GM19043 (cell line): Measurements from ENCODE around the gene GLB1L.
A peak's percentile ranks its signal among the peaks of the same experiment; 100 is the strongest.
"Not testable (repeated sequence)": the region's sequence is repeated elsewhere in the genome, so short reads cannot be mapped to it uniquely, and the experiment has no call there.

Source experiments
- ATAC-seq: cut with Tn5 transposase; IDR thresholded peaks from one replicate; pipeline ENCODE4 v1.9.1; 2021; ENCODE audit warnings: low read depth; ENCODE audit not compliant: unreplicated experiment

Gene GLB1L

DNA sequence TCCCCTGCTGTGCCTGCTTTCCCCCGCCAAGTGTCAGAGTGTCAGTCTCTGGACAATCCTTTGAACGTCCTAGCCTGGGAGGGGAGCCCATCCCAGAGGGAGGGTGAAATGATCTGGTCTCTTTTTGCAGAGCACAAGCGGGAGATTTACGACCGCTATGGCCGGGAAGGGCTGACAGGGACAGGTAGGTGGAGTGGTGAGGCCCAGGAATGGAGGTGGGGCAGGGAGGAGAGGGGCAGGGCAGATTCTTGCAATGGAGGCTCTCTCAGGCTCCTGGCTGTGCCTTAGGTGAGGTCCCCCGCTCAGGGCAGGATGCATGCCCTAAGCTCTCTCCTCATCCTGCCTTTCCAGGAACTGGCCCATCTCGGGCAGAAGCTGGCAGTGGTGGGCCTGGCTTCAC is 36.3 kb upstream of the GLB1L start:
- ATAC-seq: no peak

DNA sequence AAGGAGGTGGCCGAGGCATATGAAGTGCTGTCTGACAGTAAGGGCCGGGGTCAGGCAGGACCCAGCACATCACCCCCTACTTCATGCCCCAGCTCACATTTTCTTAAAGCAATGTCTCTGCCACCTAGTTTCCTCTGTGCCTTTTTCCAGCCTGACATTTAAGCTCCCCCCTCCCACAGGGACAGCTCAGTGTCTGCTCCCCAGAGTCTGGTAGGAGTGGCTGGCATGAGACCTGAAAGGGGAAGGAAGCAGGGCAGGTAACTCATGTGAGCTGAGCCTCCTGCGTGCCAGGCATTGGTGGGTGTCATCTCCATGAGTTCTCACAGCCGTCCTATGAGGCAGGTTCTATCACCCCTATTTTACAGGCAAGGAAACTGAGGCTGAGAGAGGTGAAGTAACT is 35.4 kb upstream of the GLB1L start:
- ATAC-seq: no peak

- ATAC-seq: no peak
These were observed 34.8 kb upstream of the GLB1L start for GRCh38 chr2:219279916-219280516.

GRCh38 chr2:219279151-219279915 is 34.1 kb upstream of the GLB1L start, which contains the start of gene DNAJB2:
Gene DNAJB2, plus strand, starts transcription at chr2:219279366. Its CDS starts 468 bp downstream, at chr2:219279834.
- peak; percentile 85 for ATAC-seq

DNA sequence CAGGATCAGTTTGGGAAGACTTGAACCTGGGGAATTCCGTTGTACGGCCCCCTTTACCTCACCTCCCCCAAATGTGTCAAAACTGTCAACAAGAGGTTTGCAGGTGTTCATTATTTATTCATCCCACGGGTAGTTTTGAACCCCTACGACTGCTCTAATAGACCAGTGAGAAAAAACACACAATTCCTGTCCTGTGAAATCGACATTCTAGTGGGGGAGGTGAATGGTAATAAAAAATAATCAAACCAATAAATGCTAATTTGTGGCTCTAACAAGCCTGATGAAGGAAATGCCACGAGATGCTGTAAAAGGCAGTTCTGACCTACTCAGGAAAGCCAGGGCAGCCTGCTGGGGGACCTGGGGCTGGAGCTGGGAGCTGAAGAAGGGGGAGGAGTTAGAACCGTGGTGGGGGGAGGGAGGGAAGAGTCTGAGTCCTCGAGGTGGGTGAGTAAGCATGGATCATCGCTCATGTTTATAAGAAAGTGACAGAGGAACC is 33.5 kb upstream of the GLB1L start:
- ATAC-seq: no peak

DNA sequence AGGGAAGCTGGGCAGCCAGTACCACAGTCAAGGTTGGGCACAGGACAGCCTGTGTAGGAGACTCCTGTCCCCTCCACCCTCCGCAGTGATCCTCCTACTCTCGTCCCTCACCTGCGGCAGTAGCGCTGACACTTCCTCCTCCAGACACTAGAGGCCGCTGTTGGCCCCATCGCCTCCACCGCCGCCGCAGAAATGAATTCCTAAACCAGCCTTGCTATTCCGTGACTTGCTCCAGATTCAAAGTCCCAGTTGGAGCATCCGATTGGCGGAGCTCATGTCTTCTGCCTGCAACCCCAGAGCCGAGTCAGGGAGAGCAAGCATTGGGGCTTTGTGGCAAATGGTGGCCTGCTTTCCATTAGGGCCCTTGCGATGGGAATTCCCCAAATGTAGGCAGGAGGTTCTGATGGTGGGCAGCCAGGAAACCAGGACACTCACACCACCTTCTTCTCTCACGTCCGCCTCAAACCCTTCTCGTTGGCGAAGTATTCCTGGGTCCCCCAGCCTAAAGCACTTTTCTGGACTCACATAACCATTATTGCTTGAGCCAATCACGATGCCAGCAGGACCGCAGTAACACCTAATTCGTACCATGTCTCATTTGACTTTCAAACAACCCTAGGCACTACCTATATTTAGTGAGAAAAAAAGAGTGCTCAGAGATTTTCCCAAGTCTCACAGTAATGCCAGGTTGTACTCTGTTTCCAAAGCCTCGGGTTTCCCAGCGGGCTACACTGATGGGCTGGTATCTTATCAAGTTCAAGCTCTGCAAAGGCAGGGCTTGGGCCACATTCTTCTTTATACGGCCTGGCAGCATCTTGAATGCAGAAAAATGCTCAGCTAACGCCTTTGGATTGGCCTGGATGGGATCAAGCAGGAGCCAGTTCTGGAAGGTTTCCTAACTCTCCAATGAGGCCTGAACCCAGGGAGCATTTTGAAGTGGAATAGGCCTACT is 32.7 kb upstream of the GLB1L start:
- peak; percentile 31 for ATAC-seq

DNA sequence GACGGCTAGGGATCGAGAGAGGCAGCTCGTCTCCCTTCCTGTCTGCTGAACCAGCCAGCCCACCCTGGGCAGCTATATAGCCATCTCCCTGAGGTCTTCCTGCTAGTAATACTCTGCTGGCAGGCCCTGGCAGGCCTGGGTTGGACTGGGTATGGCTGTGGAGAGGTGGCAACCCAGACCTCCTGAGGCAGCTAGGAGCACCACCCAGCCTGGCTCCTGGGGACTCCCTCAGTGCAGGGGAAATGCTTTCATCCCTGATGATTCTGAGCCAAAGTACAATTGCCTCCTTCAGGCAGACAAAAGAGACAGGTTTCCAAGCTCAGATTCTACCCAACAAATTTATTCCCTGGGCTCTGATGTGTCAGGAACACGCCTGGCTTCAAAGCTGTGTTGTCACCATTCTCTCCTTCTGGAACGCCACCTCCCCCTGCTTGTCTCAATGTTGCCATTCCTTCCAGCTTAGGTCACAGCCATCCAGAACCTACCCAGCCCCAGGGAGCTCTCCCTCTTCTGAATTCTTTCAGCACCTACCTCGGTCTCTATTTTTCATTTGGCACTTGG is 29.2 kb upstream of the GLB1L start:
- no peak for ATAC-seq

DNA sequence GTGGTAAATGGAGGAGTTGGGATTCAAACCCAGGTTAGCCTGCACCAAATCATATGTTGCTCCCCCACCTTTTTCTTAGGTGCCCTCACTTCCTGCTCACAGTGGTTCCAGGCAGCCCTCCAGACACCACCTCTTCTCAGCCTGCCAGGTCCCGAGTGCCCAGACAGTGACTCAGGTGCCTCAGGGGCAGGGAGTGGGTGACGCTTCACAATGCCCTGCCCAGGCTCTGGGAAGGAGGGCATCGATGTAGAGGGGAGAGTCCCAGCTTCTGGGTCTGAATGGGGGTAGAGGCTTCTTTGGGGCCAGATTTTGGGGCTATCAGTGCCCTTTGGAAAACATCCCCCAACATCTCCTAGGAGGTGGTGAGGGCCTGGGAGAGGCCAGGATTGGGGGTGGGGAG is 28.7 kb upstream of the GLB1L start:
- no peak for ATAC-seq

DNA sequence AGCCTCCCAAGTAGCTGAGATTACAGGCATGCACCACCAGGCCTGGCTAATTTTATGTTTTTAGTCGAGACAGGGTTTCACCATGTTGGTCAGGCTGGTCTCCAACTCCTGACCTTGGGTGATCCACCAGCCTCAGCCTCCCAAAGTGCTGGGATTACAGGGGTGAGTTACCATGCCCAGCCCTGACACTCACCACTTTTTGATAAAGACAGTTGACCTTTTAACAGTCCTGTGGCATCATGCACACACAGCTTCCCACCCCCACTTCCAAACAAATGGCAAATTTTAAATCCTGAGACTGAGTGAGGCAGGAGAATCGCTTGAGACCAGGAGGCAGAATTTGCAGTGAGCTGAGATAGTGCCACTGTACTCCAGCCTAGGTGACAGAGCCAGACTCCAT is 27.8 kb upstream of the GLB1L start:
- no peak for ATAC-seq

DNA sequence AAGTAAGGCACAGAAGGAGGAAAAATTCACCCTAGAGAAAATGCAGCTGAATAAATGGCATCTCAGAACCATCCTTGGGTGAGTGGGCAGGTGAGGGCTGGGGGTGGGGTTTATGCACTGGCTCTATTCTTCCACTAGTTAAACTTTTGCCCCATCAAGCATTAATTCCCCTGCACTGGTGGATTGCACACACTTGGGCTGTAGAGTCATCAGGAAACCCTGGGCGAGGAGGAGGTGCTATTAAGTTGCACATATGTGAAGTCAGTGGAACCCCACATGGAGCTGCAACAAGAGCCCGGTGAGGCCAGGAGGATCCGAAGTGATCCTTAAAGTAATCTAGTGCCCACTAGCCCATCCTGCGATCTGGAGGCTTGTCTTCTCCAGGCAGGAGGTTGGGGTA is 27.1 kb upstream of the GLB1L start:
- ATAC-seq: no peak

DNA sequence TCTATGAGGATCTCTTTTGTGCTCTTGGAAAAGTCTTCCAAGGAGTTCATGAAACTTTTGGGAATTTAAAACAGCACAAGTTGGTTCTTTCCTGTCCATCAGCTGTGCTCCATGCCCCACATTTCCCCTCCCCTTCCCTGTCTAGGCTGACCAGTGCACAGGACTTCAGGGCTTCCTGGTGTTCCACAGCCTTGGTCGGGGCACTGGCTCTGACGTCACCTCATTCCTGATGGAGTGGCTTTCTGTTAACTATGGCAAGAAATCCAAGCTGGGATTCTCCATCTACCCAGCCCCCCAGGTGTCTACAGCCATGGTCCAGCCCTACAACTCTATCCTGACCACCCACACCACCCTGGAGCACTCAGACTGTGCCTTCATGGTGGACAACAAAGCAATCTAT is 25.8 kb upstream of the GLB1L start:
- ATAC-seq: no peak

DNA sequence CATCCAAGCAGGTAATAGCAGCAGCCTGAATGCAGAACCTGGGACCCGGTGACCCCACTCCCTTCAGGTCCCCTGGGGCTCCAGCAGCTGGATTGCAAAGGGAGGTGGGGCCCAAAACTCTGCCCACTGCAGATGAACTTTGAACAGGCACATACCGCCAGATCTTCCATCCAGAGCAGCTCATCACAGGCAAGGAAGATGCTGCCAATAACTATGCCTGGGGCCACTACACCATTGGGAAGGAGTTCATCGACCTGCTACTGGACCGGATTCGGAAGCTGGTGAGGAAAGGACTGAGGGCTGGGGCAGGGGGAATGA is 24.8 kb upstream of the GLB1L start:
- no peak for ATAC-seq

DNA sequence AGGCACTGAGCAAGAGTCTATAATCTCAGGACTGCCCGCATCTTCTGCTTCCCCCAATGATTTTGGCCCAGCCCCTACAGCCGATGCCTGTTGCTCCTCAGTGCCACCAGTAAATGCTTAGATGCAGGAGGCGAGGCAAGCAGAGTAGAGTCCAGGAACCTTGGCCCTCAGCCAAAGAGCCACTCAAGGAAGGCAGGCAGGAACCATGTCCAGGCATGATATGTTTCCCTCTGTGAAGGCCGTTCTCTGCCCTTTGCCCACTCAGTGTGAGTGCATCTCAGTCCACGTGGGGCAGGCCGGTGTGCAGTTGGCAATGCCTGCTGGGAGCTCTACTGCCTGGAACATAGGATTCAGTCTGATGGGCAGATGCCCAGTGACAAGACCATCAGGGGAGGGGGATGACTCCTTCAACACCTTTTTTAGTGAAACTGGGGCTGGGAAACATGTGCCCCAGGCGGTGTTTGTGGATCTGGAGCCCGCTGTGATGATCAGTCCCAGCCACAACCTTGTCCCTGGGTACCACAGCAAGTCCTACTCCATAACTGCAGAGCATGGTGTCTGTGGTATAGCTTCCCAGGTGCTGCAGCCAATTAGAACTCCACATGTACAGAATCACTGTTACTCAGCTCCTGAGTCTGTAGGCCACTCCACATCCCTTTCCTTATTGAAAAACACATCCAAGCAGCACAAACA is 24.3 kb upstream of the GLB1L start:
- no peak for ATAC-seq

DNA sequence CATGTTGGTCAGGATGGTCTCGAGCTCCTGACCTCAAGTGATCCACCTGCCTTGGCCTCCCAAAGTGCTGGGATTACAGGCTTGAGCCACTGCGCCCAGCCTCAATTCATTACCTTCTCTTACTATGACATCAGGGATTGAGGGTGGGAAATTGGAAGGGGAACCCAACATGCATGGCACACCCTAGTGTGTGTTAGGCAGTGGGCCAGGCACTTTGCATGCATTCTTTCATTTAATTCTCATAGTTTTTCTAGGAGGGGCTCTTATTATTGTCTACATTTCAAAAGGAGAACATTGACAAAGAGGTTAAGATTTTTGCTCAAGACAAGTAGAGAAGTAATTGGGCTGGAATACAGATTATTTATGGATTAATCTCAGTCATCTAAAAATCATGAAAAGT is 23.1 kb upstream of the GLB1L start:
- ATAC-seq: no peak

DNA sequence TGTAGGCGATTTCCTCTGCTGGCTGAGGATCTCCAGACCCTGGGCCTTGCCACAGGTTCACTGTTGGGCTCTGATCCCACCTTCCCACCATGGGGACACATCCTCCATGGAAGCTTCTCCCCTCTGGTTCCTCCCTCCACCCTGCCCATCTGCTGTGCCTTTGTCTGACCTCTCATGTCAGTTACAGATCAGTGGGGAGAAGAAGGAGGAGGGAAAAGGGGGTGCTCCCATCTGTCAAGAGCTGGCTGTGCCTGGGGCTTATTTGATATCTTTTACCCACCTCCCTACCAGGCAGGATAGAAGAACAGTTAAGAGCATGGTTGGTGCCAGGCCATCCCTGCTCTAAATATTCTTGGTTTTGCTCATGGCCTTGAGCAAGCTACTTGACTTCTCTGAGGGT is 21.6 kb upstream of the GLB1L start:
- no peak for ATAC-seq

- no peak for ATAC-seq
These were observed 21.0 kb upstream of the GLB1L start for GRCh38 chr2:219266232-219266631.

DNA sequence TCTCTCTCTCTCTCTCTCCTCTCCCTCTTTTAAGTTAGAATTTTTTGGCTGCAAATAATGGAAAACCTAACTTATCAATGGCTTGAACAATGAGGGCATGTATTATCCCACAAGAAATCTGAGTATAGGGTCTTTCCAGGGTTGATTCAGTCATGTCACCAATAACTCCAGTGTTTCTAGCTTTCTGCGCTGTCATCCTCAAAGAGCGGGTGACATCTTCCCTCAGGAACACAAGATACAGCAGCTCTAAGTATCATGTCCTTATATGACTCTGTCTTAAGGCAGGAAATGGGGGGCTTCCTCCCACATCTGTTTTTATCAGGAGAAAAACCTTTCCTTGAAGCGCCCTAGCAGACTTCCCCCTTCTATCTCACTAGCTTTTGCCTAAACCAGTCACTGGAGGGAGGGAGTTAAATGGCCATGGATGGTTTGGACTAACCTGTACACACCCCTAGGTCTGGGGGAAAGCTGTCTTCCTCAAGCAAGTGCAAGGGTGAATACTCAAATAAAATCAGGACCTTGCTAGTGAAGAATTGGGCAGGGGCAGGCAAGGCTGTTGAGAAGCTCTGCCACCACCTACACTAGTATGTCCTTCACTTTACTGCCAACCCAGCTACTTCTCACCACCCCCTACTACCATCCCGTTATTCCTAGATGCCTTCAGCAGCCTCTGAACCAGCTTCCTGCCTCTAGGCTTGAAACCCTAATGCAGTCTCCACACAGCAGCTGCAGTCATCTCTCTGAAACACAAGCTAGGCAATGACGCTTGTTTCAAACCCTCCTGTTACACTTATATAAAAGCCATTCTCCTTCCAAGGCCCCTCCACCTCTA is 16.0 kb upstream of the GLB1L start:
- ATAC-seq: no peak

- ATAC-seq: not testable (repeated sequence)
These were observed 13.7 kb upstream of the GLB1L start for GRCh38 chr2:219258942-219259341.

- ATAC-seq: peak; percentile 32
These were observed 9.5 kb upstream of the GLB1L start for GRCh38 chr2:219254590-219255201.
